ENCODE data around the gene GAP43.

GAP43 gene, protein sequence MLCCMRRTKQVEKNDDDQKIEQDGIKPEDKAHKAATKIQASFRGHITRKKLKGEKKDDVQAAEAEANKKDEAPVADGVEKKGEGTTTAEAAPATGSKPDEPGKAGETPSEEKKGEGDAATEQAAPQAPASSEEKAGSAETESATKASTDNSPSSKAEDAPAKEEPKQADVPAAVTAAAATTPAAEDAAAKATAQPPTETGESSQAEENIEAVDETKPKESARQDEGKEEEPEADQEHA

DNA sequence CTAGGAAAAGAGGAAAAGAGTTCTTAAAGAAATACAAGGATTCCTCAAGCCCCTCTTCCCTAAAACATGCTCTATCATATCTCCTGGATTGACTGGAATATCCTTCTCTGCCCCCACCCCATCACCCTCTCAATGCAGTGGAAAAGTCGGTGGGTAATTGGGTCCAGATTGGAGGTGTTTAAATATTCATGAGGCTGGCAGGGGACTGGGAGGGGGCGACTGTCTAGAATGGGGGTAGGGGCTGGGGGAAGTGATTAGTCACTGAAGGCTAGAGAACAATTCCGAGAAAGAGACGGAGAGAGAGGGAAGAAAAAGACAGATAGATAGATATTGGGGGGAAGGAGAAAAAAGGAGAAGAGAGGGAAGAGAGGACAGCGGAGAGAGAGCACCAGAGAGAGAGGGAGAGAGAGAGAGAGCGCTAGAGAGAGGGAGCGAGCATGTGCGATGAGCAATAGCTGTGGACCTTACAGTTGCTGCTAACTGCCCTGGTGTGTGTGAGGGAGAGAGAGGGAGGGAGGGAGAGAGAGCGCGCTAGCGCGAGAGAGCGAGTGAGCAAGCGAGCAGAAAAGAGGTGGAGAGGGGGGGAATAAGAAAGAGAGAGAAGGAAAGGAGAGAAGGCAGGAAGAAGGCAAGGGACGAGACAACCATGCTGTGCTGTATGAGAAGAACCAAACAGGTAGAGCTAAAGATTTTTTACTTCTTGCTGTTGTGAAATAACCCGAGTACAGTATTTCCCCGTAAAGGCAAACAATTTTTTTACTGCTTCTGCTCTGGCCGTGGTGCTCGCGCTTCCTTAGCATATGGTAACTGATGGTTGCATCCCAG lies at the start of gene GAP43:
GAP43 (plus strand) TSS at position 467 of the 825 bp plus-strand sequence; CDS start at position 647, 180 bp downstream.
- DNase-seq: no peak

DNA sequence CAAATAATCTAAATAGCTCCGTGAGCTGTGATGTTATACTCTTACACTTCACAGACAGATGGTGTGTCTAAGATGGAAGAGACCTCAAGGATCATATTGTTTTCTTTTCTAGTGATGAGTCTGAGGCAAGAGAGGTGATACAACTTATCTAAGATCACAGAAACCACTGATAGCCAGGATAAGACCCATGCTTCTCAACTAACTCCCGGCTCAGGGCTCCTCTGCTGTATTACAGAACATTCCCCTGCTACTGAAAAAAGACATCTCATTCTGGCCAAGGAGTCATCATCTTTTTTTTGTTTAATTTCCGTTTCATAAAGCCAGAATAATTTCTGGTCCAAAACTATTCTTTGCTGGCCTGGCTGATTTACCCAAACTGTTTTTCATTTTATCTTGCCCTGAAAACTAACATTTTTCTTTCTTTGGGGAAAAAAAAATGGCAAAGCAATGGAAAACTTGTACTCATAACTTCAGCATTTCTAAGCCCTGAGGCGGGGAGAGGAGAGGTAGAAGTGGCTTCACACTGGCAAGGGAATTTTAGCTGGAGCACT lies 46.9 kb upstream of the GAP43 start:
- no peak for DNase-seq

DNA sequence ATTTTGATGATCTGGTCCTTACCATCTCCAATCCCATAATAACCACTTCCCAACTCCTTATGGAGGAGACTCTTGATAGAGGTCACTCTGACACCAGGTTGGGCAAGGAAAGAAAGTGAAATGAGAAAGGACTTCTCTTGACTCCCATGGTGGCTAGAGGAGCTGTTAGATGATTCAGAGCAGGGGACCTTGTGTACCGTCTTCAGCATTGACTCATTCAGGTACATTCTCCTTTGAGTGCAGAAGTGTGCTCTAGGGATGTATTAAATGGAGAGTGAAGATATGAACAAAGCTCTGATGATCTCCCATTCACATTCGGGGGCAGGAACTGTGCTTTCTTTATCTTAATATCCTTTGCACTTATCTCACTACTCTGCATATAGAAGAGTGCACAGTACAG lies 46.3 kb upstream of the GAP43 start:
- DNase-seq: no peak

DNA sequence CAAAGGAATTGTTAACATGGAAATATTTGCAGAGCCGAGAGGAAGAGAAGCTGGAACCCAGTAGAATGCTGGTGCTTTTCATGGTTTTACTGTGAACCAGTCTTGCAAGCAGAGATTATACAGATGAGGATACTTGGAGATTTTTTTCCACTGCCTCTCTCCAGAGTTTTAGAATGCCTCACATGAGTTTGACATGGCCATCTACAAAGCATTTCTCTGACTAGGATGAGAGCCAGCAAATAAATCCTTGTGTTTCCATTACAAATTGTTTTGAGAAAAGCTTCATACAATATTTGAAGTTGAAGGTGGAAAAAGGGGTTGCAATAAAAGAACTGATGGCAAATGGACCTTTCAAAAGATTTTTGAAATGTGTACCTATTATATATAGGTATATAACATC lies 45.0 kb upstream of the GAP43 start:
- DNase-seq: no peak

DNA sequence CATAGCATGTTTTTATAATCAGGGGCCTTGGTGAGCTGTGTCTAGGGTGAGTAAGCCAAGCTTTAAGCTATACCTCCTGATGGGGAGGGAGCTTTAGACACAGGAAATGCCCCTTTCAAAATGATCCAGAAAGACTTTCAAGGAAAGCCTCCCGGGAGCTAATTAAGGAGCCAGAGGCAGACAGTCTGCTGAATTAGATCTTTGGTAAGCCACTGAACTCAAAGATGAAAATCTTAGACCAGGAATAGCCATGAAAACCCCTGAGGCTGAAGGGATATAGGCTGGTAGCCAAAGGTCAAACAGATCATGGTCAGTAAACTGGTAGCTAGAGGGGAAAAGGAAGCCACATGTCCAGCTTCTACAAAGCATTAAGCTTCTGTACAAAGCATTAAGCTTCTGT lies 42.7 kb upstream of the GAP43 start:
- DNase-seq: no peak

DNA sequence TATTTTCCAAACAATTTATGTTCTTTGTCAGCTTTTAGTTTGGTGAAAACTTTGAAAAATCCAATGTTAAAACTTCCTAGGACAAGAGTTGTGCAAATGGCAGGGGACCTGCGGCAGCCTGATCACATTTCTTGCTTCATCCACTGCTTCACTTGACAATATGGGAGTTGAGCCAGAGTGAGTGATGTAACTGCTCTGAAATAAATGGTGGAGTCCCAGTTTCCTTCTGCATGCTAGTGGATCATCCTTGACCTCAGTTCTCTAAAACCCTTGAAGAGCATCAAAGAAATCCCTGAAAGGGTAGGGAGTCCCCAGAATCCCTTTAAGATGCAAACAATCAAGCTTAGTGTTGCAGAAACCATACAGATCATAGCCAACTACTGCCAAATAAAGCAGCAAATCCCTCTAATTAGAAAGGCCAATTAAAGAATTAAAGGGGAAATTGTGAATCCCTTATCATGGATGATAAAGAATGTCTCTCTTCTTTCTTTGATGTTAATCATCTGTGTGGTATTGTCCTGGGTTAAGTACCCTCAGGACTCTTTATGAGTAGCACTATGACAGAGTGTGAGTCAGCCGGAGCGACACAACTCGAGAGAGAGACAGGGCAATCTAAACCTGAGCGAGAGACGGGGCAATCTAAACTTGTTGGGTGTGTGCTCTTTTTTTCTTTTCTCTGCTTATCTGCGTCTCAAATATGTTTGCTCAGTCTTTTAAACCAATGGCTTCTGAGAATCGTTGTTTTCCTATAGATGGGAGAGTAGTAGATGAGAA lies 41.8 kb upstream of the GAP43 start:
- DNase-seq: no peak

DNA sequence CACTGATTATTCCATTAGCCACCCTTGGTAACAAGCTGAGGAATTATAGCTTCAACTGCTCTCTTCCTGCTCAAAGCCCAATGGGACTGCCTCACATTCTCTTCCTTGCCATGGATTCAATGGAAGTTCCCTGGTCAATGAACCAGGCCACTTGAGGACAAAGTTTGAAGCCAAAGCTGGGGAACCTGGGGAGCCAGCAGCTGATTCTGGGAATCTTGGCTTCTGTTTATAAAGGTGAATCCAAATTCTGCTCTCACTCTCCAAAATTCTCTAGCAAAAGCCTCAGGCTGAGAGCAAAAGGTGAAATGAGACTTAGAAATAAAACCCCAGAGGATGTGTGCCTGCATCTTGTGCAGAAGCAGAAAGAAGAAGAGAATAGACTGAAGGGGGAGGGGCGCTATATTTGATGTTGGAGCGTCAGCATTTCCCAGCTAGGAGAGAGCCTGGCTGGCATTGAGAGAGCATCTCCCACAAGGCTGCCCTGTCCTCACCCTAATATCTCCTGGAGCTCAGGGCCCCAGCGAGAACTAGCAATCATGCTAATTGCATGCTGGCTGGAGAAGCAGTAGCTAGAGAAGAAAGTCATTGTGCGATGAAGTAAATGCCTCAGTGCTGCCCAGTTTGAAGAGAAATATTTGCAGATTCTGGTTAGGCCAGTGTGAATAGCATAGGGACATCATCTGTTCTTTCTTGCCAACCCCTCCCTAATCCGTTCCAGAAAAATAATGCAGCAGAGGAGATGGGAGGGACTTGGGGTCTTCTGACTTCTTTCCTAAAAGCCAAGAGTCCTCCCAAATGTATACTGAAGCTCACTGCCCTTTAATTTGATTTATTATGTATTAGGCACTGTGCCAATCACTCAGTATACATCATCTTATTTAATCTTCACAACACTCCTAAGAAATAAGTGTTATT lies 34.9 kb upstream of the GAP43 start:
- DNase-seq: no peak

DNA sequence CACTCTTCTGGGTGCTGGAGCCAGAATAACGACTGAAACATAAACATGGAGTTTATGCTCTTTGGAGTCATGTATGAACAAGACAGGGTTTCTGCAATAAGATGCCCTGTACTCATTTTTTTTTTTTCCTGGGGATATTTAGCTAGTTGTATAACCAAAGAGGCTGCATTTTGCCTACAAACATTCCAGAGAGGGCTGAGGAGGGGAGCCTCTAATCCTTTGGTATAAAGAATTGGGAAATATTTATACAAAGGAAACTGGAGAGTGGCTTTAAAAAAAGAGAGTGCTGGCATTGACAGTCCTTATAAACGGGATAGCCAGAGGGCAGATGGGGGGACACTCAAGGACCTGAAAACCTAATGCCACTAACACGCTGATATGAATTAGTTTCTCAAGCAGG lies 32.4 kb upstream of the GAP43 start:
- DNase-seq: no peak

DNA sequence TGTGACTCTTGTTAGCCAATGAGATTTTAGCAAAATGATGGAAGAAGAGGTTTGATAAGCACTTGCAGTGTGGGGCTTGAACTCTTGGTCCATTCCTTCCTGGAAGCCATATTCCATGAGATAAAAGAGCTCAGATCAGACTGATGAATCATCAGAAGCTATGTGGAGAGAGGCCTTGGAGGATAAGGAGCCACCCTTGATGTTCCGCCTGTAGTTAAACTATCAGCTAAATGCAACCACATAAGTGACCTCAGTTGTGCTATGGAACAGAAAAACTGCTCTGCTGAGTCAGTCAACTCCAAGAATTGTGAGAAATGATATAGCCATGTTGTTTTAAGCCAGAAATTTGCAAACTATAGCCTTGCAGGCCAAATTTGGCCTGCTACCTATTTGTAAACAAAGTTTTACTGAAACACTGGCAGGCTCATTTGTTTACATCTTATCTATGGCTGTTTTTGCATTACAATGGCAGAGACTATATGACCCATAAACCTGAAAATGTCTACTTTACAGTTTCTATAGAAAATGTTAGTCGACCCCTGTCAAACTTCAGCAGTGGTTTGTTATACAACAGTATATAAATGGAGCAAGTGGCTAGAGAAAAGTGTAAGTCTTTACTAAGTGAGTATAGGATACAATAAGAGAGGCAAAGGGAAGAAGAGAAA lies 27.6 kb upstream of the GAP43 start:
- DNase-seq: no peak

DNA sequence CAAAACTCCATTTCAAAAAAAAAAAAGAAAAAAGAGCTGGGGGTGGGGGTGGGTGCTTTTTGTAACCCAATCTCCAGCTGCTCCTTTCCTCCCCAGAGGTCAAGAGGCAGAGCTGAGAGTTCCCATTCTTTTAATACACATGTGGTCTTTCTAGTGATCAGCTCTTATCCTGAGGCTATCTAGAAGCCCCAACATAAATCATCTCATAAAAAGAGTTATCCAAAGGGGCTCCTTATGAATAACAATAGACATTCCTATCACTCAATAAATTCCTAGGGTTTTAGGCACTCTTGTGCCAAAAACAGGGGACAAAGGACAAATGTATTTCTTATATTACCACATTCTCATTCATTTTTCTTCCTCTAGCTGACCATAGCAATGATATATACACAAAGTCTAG lies 25.1 kb upstream of the GAP43 start:
- DNase-seq: no peak

DNA sequence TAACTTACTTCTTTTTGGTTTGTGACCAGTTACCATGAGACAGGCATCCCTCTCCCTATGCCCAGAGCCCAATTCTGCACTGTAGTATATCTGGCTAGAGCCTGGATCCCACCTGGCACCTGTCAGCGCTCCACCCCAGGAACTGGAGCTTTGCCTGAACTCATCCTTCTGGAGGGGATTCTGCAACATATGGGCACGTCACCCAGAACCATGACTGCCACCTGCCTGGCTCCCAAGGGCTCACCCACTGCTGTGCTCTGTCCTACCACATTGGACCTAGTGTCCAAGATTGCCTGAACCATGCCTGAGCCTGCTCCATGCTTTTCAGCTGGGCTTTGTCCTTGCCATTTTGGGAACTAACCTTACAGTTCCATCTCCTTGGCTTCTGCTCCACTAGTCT lies 21.1 kb upstream of the GAP43 start:
- DNase-seq: no peak

DNA sequence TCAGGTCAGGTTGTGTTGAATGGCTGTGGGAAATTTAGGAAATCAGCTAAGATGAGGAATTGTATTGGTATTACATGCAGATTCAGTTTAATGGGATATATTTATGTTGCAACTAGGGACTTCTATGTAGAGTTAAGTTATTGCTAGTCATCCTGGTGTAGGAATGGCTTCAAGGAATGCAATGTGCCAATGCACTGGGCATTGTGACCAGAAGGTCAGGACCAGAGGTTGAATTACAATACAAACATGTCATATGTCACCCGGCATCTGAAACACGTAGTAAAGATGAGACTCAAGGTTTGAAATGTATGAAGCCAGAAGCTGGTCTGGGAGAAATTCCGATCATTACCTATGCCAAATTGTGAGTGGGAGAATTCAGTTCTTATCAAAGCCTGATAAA lies 11.7 kb upstream of the GAP43 start:
- no peak for DNase-seq

DNA sequence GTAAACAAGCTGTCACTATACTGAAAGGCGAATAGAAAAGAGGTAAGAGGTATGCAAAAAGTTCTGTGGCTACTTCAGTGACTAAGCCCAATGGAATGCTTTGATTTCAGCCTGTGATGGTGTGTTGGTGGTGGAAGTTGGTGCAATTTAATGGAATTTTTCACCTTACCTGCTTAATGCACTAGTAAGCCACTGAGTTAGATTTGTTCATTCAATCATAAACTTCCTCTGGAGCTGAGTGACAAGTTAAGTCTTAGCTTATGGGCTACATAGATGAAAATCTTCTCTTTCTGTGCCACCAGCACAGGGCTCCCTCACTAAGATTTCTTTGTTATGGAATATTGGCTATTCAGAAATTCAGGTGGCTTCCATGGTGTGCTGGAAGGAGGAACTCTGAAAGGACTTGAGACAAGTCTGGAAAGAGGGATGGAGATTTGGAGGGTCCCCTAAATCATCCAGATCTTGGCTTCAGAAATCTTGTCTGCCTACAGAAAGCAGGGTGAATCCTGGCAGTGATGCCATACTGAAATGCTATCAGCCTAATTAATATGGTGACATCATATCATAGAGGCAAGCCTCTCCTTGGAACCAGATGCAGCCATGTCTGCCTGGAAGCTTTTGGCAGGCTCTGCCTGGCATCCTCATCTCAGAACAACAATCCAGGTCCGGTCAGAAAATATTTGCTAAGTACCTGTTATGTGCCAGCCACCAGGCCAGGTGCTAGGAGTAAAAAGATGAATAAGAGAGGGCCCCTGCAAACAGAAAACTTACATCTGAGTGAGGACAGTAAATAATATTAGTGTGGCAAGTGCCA lies 8.1 kb upstream of the GAP43 start:
- no peak for DNase-seq

DNA sequence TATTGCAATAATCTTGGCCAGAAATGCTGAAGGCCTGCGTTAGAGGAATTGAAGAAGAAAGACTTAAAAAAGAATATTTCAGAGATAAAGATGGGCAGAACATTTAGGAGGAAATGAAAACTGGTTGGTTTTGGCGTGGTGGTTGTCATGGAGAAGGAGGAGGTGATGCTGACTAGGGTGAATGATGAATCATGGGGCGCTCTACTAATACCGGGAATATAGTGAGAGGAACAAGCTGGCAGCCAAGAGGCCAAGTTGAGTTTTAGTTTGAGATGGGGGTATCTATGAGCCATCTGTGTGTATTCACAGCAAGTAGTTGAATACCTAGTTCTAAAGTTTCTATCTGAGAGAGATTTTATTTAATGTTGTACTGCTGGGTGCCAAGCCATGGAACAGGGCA lies 6.8 kb upstream of the GAP43 start:
- DNase-seq: no peak

DNA sequence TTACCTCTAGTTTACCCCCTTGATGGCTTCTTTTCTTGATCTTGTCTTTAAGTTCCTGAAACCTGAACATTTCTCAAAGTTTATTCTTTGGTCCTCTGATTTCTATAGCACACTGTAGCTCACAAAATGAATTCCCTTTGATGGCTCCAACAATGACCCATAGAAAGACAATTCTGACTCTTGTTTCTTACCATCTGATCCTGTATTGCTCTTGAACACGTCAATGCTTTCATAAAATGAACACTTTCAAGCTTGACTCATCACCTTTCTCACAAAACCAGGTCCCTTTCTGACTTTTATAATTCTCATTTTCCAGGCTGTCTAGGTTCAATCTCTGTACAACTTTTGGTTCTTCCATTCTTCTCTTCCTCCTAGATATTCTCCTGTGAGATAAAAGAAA lies 5.7 kb upstream of the GAP43 start:
- DNase-seq: no peak

DNA sequence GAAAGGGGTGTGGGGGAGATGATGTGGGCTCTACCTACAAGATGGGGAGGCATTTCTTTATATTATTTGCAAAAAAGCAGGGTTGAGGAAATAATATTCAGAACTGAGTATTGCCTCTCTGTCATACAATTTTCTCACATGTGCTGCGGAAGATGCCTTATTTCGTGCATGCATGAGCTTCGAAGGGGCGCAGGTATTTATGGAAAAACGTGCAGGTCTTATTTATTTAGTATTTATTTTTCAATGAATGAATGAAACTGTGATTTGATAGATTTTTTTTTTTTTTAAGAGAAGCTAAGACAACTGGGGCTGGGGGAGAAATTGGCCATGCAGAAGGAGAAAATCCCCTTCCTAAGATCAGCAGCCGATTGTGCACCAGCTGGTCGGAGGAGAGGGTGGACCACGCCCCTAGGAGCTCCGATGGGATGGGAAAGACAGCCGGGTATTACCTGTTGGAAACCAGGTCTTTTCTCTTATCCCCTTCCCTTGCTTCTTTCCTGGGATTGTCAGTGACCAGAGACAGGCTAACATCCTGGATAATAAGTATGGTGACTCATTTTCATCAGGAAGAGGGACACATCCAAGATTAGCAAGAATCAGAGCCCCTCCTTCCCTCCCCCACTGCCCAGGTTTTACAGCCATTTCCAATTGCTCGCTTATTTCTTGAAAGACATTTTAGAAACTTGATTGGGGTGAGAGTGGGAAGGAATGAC lies 875 bp downstream of the GAP43 start:
- DNase-seq: no peak

DNA sequence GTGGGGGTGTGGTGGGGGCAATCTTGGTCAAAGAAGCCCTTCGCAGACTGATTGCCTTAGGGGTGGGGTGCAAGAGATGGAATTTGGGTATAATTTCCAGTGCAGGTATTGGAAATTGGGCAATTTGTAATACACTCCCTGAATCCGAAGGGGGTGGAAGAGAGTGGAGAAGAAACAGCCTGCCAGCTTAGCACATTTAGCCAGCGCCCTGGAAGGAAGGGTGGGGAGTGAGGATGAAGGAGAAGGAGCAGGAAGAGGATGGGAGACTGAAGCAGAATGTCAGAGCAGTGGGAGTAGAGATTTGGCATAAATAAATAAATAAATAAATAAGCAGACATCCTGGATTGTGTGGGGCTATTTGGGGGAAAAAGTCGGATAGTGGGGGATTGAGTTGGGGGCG lies 1.6 kb downstream of the GAP43 start:
- DNase-seq: no peak

DNA sequence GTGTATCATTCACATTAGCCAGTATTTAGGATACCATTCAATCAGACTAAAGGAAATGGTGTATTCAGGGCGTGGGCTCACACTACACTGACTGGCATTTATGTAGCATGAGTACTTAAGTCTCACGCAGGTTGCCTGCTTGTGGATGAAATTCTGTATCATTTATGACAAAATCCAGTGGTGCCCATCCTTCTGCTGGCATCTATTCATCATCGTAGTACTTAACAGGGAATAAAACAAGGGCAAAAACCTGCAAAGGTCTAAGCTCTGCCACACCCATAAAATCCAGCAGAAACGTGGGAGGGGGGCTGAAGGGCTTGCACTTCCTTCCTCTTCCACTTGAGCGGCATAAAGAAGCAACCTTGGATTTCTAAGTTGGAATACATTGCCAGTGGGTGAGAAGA lies 2.7 kb downstream of the GAP43 start:
- no peak for DNase-seq

DNA sequence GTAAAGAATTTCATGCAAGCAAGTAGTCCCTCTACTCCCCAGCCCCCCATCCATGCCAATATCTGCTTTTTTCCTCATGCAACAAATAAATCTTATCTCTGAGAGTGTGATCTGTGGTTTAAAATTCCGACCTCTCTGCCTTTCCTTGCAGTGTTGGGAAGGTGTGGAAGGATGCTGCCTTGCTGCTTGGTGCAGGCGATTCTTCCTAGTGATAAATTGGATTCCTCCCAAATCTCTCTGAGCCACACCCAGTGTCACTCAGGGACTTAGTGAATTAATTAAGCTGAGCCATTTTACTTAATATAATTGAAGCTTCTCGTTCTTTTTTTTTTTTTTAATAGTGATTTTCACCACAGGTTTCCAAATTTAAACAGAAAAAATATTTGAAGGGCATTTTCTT lies 3.4 kb downstream of the GAP43 start:
- DNase-seq: no peak

Measured in NCI-H2081 treated with DMSO at 0.1 percent for 48 hours (cell line).